PC-3 (cell line): ENCODE data around the gene C3orf62.

ENCODE experiments used
- EZH2 ChIP-seq: fragments of 300-600 bp; sonication (generic); IDR thresholded peaks from one replicate; pipeline ENCODE4 v1.6.1; 2017; ENCODE audit warnings: antibody characterized with exemption, mild to moderate bottlenecking, low read length; ENCODE audit not compliant: unreplicated experiment
- EZH2phosphoT487 ChIP-seq: fragments of 300-600 bp; sonication (generic); IDR thresholded peaks from 2 replicates; pipeline ENCODE4 v1.6.1; 2018; ENCODE audit warnings: mild to moderate bottlenecking, antibody characterized with exemption, low read length, borderline replicate concordance
- TF ChIP-seq, protein P1 (sequence below): fragments of 300-600 bp; sonication (generic); conservative IDR thresholded peaks from 2 replicates; pipeline ENCODE4 v1.5.1; 2017; ENCODE audit warnings: antibody characterized with exemption, low read depth, mild to moderate bottlenecking, low read length

DNA sequence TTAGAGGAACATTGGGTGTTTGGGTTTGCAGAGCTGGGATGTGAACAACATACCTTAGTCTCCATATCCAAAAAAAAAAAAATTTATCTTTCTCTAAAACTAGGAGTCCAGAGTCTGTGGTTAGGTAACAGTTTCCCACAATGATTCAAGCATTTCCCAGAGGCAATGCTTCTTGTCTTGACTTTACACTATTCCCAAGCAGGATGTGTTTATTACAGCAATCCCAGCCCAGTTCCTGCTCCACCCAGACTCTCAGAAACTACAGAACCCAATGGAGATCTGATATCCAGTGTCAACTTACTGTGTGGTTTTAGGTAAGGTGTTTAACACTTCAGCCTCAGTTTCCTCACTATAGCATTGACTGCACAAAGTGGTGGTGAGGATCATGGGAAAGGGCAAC is 2.3 kb upstream of the C3orf62 start:
- TF ChIP-seq, protein P1, sequence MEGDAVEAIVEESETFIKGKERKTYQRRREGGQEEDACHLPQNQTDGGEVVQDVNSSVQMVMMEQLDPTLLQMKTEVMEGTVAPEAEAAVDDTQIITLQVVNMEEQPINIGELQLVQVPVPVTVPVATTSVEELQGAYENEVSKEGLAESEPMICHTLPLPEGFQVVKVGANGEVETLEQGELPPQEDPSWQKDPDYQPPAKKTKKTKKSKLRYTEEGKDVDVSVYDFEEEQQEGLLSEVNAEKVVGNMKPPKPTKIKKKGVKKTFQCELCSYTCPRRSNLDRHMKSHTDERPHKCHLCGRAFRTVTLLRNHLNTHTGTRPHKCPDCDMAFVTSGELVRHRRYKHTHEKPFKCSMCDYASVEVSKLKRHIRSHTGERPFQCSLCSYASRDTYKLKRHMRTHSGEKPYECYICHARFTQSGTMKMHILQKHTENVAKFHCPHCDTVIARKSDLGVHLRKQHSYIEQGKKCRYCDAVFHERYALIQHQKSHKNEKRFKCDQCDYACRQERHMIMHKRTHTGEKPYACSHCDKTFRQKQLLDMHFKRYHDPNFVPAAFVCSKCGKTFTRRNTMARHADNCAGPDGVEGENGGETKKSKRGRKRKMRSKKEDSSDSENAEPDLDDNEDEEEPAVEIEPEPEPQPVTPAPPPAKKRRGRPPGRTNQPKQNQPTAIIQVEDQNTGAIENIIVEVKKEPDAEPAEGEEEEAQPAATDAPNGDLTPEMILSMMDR, result no peak
- TF ChIP-seq EZH2, result no peak
- TF ChIP-seq EZH2phosphoT487, result no peak
